WERI-Rb-1 (cell line): Measurements from ENCODE around the gene NWD2.

Experiments used
- DNase-seq: peaks from one replicate; pipeline ENCODE4 v3.0.0-alpha.2; 2020
- H3K27ac ChIP-seq: fragments of 250-450 bp; sonication (Bioruptor Pico); 2 replicates; pipeline ENCODE4 v1.5.1; 2020; ENCODE audit warnings: mild to moderate bottlenecking, moderate library complexity
- H3K27me3 ChIP-seq: fragments of 250-450 bp; sonication (Bioruptor Pico); 2 replicates; pipeline ENCODE4 v1.5.1; 2021; ENCODE audit warnings: mild to moderate bottlenecking, low read depth, moderate library complexity; ENCODE audit not compliant: insufficient read depth, severe bottlenecking
- H3K36me3 ChIP-seq: fragments of 250-450 bp; sonication (Bioruptor Pico); 2 replicates; pipeline ENCODE4 v1.5.1; 2020; ENCODE audit warnings: mild to moderate bottlenecking, moderate library complexity
- H3K4me3 ChIP-seq: 2 replicates; pipeline ENCODE4 v1.5.1; 2011; ENCODE audit warnings: low read depth, mild to moderate bottlenecking, control low read depth, low read length
- H3K9me3 ChIP-seq: fragments of 250-450 bp; sonication (Bioruptor Pico); 2 replicates; pipeline ENCODE4 v1.5.1; 2021; ENCODE audit warnings: mild to moderate bottlenecking, moderate library complexity; ENCODE audit not compliant: severe bottlenecking
- CTCF ChIP-seq: IDR thresholded peaks from 2 replicates; pipeline ENCODE4 v1.5.1; 2011; ENCODE audit warnings: low read depth, mild to moderate bottlenecking, control low read depth, inconsistent platforms, low read length

Gene NWD2

DNA sequence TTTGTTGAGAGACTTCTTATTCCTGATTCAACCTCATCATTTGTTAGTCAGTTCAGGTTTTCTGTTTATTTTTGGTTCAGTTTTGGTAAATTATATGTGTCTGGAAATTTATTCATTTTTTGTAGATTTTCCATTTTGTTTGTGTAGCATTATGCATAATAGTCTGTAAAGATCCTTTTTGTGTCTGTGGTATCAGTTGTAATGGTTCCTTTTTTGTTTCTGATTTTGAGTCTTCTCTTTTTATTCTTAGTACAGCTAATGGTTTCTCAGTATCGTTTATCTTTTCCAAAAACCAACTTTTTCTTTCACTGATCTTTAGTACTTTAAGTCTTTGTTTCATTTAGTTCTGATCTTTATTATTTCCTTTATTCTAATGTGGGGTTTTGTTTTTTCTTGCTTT lies 61.4 kb downstream of the NWD2 start:
- no peaks in the 10 kb centered on the region for H3K36me3 ChIP-seq
- TF ChIP-seq CTCF, result no peak

GRCh38 chr4:37317104-37317643 lies 72.6 kb downstream of the NWD2 start:
- no peaks in the 10 kb centered on the region for H3K36me3 ChIP-seq
- DNase-seq, result no peak
- H3K27ac ChIP-seq, result no peak overlapping the region
- TF ChIP-seq CTCF, result no peak
- no peak overlapping the region for H3K4me3 ChIP-seq
- H3K27me3 ChIP-seq, result peaks cover 54% of the 10 kb centered on the region
- H3K9me3 ChIP-seq, result no peaks in the 10 kb centered on the region

More for the DNA sequence above, 61.4 kb downstream of the NWD2 start:
- Histone ChIP-seq H3K4me3 (no peak overlapping the region), H3K9me3 (peaks cover 12% of the 10 kb centered on the region), H3K27ac (no peak overlapping the region), H3K27me3 (peaks cover 73% of the 10 kb centered on the region)
- DNase-seq, result no peak

GRCh38 chr4:37320513-37321235 lies 76.1 kb downstream of the NWD2 start:
- DNase-seq, result no peak
- no peak overlapping the region for H3K4me3 ChIP-seq
- no peak for TF ChIP-seq CTCF
- peaks cover 67% of the 10 kb centered on the region for H3K27me3 ChIP-seq
- no peaks in the 10 kb centered on the region for H3K36me3 ChIP-seq
- H3K27ac ChIP-seq, result no peak overlapping the region
- no peaks in the 10 kb centered on the region for H3K9me3 ChIP-seq

GRCh38 chr4:37322122-37322521 lies 77.6 kb downstream of the NWD2 start:
- Histone ChIP-seq H3K27ac (no peak overlapping the region), H3K27me3 (peaks cover 79% of the 10 kb centered on the region), H3K36me3 (no peaks in the 10 kb centered on the region), H3K4me3 (no peak overlapping the region), H3K9me3 (no peaks in the 10 kb centered on the region)
- TF ChIP-seq CTCF, result no peak
- DNase-seq, result no peak

DNA sequence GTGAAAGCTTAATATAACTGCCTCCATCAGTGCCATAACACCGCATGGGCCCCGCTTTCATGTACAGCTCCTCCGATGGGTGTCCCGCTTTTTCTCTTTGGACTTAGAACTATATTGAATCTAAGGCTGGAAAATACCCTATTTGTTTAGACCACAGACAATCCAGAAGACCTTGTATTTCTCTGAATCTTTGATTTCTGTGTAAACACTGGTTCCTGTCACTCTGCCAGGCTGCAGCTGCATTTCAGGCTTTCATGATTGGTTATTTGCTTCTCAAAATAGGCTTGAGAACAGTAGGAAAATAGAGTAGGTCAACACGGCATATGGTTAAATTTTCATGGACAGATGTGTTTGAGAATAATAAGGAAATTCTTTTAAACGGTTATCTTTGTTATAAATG lies 80.0 kb downstream of the NWD2 start:
- no peak for DNase-seq
- H3K27me3 ChIP-seq, result peaks cover 83% of the 10 kb centered on the region
- no peak overlapping the region for H3K27ac ChIP-seq
- TF ChIP-seq CTCF, result no peak
- no peaks in the 10 kb centered on the region for H3K9me3 ChIP-seq
- H3K4me3 ChIP-seq, result no peak overlapping the region
- no peaks in the 10 kb centered on the region for H3K36me3 ChIP-seq

- Histone ChIP-seq H3K27me3 (peaks cover 69% of the 10 kb centered on the region), H3K4me3 (no peak overlapping the region), H3K36me3 (no peaks in the 10 kb centered on the region), H3K9me3 (no peaks in the 10 kb centered on the region), H3K27ac (no peak overlapping the region)
- DNase-seq, result no peak
- no peak for TF ChIP-seq CTCF
Measured at GRCh38 chr4:37326852-37327251, 82.3 kb downstream of the NWD2 start.
